H9 (cell line): ENCODE measurements around the gene KLC1. TPM values are rescaled to one million over a fixed set of nuclear protein-coding genes. Genes with fewer than 3 reads are reported as not detected.

Experiments used
- DNase-seq: peaks from one replicate; pipeline ENCODE4 v3.0.0-alpha.2; 2017
- H2AFZ ChIP-seq: one replicate; pipeline ENCODE4 v1.6.1; 2013; ENCODE audit warnings: mild to moderate bottlenecking, low read length, control low read depth, moderate library complexity
- H2AK5ac ChIP-seq: 2 replicates; pipeline ENCODE4 v1.6.1; 2013; ENCODE audit warnings: low read length, control low read depth, mixed read lengths; ENCODE audit not compliant: insufficient read length
- H2BK120ac ChIP-seq: one replicate; pipeline ENCODE4 v1.6.1; 2013; ENCODE audit warnings: low read depth, mild to moderate bottlenecking, low read length, control low read depth, inconsistent platforms; ENCODE audit not compliant: poor library complexity, severe bottlenecking
- H2BK12ac ChIP-seq: 2 replicates; pipeline ENCODE4 v1.6.1; 2013; ENCODE audit warnings: low read length, control low read depth, mixed read lengths, low read depth; ENCODE audit not compliant: insufficient read length
- H2BK15ac ChIP-seq: 2 replicates; pipeline ENCODE4 v1.6.1; 2013; ENCODE audit warnings: low read depth, low read length, control low read depth
- H2BK20ac ChIP-seq: one replicate; pipeline ENCODE4 v1.6.1; 2013; ENCODE audit warnings: low read depth, mild to moderate bottlenecking, low read length, control low read depth, inconsistent platforms; ENCODE audit not compliant: poor library complexity, severe bottlenecking
- H2BK5ac ChIP-seq: 2 replicates; pipeline ENCODE4 v1.6.1; 2013; ENCODE audit warnings: low read length, control low read depth, mixed read lengths; ENCODE audit not compliant: insufficient read length
- H3K14ac ChIP-seq: 2 replicates; pipeline ENCODE4 v1.6.1; 2013; ENCODE audit warnings: low read length, control low read depth; ENCODE audit not compliant: insufficient read depth
- H3K18ac ChIP-seq: 2 replicates; pipeline ENCODE4 v1.6.1; 2013; ENCODE audit warnings: low read depth, mild to moderate bottlenecking, mixed read lengths, low read length, control low read depth; ENCODE audit not compliant: insufficient read length
- H3K23ac ChIP-seq: 2 replicates; pipeline ENCODE4 v1.6.1; 2013; ENCODE audit warnings: low read length, control low read depth, mixed read lengths, low read depth; ENCODE audit not compliant: insufficient read length
- H3K23me2 ChIP-seq: 2 replicates; pipeline ENCODE4 v1.6.1; 2013; ENCODE audit warnings: low read depth, mild to moderate bottlenecking, mixed read lengths, low read length, control low read depth; ENCODE audit not compliant: insufficient read length, poor library complexity, severe bottlenecking
- H3K27ac ChIP-seq: 2 replicates; pipeline ENCODE4 v1.5.1; 2013; ENCODE audit warnings: low read length, control low read depth, mixed read lengths, low read depth; ENCODE audit not compliant: insufficient read length
- H3K27me3 ChIP-seq: 2 replicates; pipeline ENCODE4 v1.6.1; 2013; ENCODE audit warnings: low read length, control low read depth, inconsistent platforms; ENCODE audit not compliant: insufficient read depth
- H3K4ac ChIP-seq: 2 replicates; pipeline ENCODE4 v1.6.1; 2013; ENCODE audit warnings: low read depth, mild to moderate bottlenecking, control low read depth, inconsistent platforms, low read length, moderate library complexity
- H3K4me1 ChIP-seq: 2 replicates; pipeline ENCODE4 v1.6.1; 2013; ENCODE audit warnings: low read length, control low read depth, inconsistent platforms; ENCODE audit not compliant: insufficient read depth
- H3K4me2 ChIP-seq: 2 replicates; pipeline ENCODE4 v1.6.1; 2013; ENCODE audit warnings: low read length, control low read depth, mixed read lengths; ENCODE audit not compliant: insufficient read length, insufficient read depth
- H3K56ac ChIP-seq: 2 replicates; pipeline ENCODE4 v1.6.1; 2013; ENCODE audit warnings: low read depth, mild to moderate bottlenecking, mixed read lengths, low read length, control low read depth; ENCODE audit not compliant: insufficient read length
- H3K79me1 ChIP-seq: 2 replicates; pipeline ENCODE4 v1.6.1; 2013; ENCODE audit warnings: low read depth, mild to moderate bottlenecking, moderate library complexity, low read length, control low read depth, inconsistent platforms; ENCODE audit not compliant: insufficient read depth, poor library complexity, severe bottlenecking
- H3K79me2 ChIP-seq: 2 replicates; pipeline ENCODE4 v1.6.1; 2013; ENCODE audit warnings: low read length, control low read depth, inconsistent platforms; ENCODE audit not compliant: insufficient read depth
- H3K9ac ChIP-seq: 2 replicates; pipeline ENCODE4 v1.6.1; 2013; ENCODE audit warnings: low read length, control low read depth, mixed read lengths; ENCODE audit not compliant: insufficient read length; ENCODE audit errors: extremely low read depth
- H3K9me3 ChIP-seq: one replicate; pipeline ENCODE4 v1.6.1; 2013; ENCODE audit warnings: low read depth, low read length, inconsistent platforms; ENCODE audit not compliant: control insufficient read depth
- H3T11ph ChIP-seq: one replicate; pipeline ENCODE4 v1.6.1; 2013; ENCODE audit warnings: mild to moderate bottlenecking, low read length, control low read depth, inconsistent platforms
- H4K20me1 ChIP-seq: one replicate; pipeline ENCODE4 v1.6.1; 2013; ENCODE audit not compliant: control insufficient read depth, insufficient read length, insufficient read depth
- H4K5ac ChIP-seq: 2 replicates; pipeline ENCODE4 v1.6.1; 2013; ENCODE audit warnings: low read depth, mild to moderate bottlenecking, mixed read lengths, low read length, control low read depth; ENCODE audit not compliant: insufficient read length
- H4K8ac ChIP-seq: replicated peaks from 2 replicates; pipeline ENCODE4 v1.6.1; 2013; ENCODE audit warnings: low read length, control low read depth, mixed read lengths, low read depth; ENCODE audit not compliant: insufficient read length
- H4K91ac ChIP-seq: 2 replicates; pipeline ENCODE4 v1.6.1; 2013; ENCODE audit warnings: low read depth, mild to moderate bottlenecking, moderate library complexity, mixed read lengths, low read length, control low read depth; ENCODE audit not compliant: insufficient read length
- H3K27ac Mint-ChIP-seq, 3 experiments: 2 replicates in 2 of 3; 3 replicates in 1 of 3; pipeline ENCODE4 v1.8.0; 2020 to 2021; ENCODE audit warnings: mixed read lengths in 3 of 3, mild to moderate bottlenecking in 1 of 3, moderate library complexity in 1 of 3
- H3K27me3 Mint-ChIP-seq: 2 replicates; pipeline ENCODE4 v1.8.0; 2021; ENCODE audit warnings: low read depth, mild to moderate bottlenecking, moderate library complexity, mixed read lengths
- H3K36me3 Mint-ChIP-seq, 3 experiments: 2 replicates in 2 of 3; 3 replicates in 1 of 3; pipeline ENCODE4 v1.8.0; 2020 to 2021; ENCODE audit warnings: low read depth in 3 of 3, mixed read lengths in 3 of 3; ENCODE audit not compliant: insufficient read depth in 1 of 3
- H3K4me1 Mint-ChIP-seq, 2 experiments: 2 replicates each; pipeline ENCODE4 v1.8.0; 2020; ENCODE audit warnings: mixed read lengths in 2 of 2
- H3K4me3 Mint-ChIP-seq, 2 experiments: 2 replicates in 1 of 2; 3 replicates in 1 of 2; pipeline ENCODE4 v1.8.0; 2020 to 2021; ENCODE audit warnings: mild to moderate bottlenecking in 2 of 2, mixed read lengths in 2 of 2, moderate library complexity in 1 of 2
- H3K9me3 Mint-ChIP-seq, 2 experiments: 2 replicates in 1 of 2; 3 replicates in 1 of 2; pipeline ENCODE4 v1.8.0; 2020; ENCODE audit warnings: mild to moderate bottlenecking in 2 of 2, mixed read lengths in 2 of 2, moderate library complexity in 1 of 2
- CTCF ChIP-seq: fragments of 200-600 bp; sonication (generic); conservative IDR thresholded peaks from 3 replicates; pipeline ENCODE4 v1.8.0; 2021; ENCODE audit warnings: antibody characterized with exemption, mild to moderate bottlenecking
- WGBS: extraction: QIAGEN DNeasy Blood & Tissue Kit; methylation state at CpG from one replicate; pipeline ENCODE4 v1.1.7; 2013; ENCODE audit warnings: missing lambda C conversion rate, low lambda C conversion rate, mixed read lengths; ENCODE audit not compliant: insufficient read length; ENCODE audit errors: extremely low coverage; 5-methylcytosine and 5-hydroxymethylcytosine counted together
- total RNA-seq: library from RNA; stranded (reverse); gene quantifications from 2 replicates; pipeline ENCODE4 v1.2.1, GENCODE V29; 2021

The KLC1 gene
- total RNA-seq, 1 experiment from 2014 or later: 143 TPM

GRCh38 chr14:103710771-103711377 lies 81.9 kb downstream of the KLC1 start:
- peaks cover 24 to 43% (median 30%) of the 10 kb centered on the region in 3 experiments; a peak in 6 of 7 replicates for H3K36me3 Mint-ChIP-seq
- no peak overlapping the region for H3K4me2 ChIP-seq

More at GRCh38 chr14:103710771-103711377, 81.9 kb downstream of the KLC1 start:
- no CpG with 5 or more reads among the region's 9 CpGs for WGBS
- Histone ChIP-seq H3K27me3 (no peaks in the 10 kb centered on the region), H3K4ac (no peak overlapping the region), H3T11ph (no peak overlapping the region), H2BK20ac (no peak overlapping the region), H2BK12ac (no peak overlapping the region), H3K9ac (no peak overlapping the region), H3K79me2 (no peaks in the 10 kb centered on the region), H4K91ac (no peak overlapping the region), H4K20me1 (no peaks in the 10 kb centered on the region), H4K5ac (no peak overlapping the region), H3K18ac (no peak overlapping the region), H3K9me3 (no peaks in the 10 kb centered on the region), H3K23ac (no peak overlapping the region), H2AFZ (no peak overlapping the region), H4K8ac (no peak overlapping the region), H3K4me1 (peaks cover 3% of the 10 kb centered on the region; the same call in 1 of the 2 replicates), H3K23me2 (no peaks in the 10 kb centered on the region), H3K14ac (no peak overlapping the region), H3K56ac (no peak overlapping the region), H2BK15ac (no peak overlapping the region), H2BK120ac (no peak overlapping the region), H2BK5ac (no peak overlapping the region), H3K79me1 (no peaks in the 10 kb centered on the region), H2AK5ac (no peak overlapping the region), H3K27ac (no peak overlapping the region)
- H3K27ac Mint-ChIP-seq: peak overlapping the region; percentile 23 to 71 (median 35); a peak in 3 of 7 replicates
- no peak overlapping the region for H3K4me3 Mint-ChIP-seq
- no peak for TF ChIP-seq CTCF
- H3K27me3 Mint-ChIP-seq: no peaks in the 10 kb centered on the region; the same call in 1 of the 2 replicates
- no peaks in the 10 kb centered on the region; a peak in 2 of 5 replicates for H3K9me3 Mint-ChIP-seq
- no peak for DNase-seq
- peaks cover 22 to 23% of the 10 kb centered on the region in 2 experiments for H3K4me1 Mint-ChIP-seq
